Measurements from ENCODE around the gene MEGF10. TPM values are rescaled to one million over a fixed set of nuclear protein-coding genes. Genes with fewer than 3 reads are reported as not detected.

Gene MEGF10
- total and polyA plus RNA-seq, 12 donors = 0.94 to 45.1 (median 9.1) TPM

DNA sequence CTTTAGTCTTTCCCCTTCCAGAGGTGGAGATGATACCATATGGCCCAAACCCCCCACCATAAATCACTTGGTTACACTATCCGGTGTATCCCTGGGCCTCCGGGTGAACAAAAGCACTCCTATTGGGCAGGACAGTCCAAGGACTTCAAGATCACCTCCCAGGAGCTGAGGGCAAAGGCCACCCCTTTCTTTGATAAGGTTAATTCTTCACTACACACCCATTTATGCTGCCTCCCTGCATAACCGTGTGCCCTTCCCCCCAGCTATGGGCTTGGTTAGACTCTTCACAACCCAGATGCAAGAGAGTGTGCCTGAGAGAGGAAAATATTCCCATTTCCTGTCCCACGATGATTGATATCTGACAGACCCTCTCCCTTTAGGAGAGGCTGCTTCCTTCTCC lies 162.0 kb downstream of the MEGF10 start:
- H3K9me3 ChIP-seq (replicated peaks in 1 of 3) = no peaks in the 10 kb centered on the region
- TF ChIP-seq, protein P1, sequence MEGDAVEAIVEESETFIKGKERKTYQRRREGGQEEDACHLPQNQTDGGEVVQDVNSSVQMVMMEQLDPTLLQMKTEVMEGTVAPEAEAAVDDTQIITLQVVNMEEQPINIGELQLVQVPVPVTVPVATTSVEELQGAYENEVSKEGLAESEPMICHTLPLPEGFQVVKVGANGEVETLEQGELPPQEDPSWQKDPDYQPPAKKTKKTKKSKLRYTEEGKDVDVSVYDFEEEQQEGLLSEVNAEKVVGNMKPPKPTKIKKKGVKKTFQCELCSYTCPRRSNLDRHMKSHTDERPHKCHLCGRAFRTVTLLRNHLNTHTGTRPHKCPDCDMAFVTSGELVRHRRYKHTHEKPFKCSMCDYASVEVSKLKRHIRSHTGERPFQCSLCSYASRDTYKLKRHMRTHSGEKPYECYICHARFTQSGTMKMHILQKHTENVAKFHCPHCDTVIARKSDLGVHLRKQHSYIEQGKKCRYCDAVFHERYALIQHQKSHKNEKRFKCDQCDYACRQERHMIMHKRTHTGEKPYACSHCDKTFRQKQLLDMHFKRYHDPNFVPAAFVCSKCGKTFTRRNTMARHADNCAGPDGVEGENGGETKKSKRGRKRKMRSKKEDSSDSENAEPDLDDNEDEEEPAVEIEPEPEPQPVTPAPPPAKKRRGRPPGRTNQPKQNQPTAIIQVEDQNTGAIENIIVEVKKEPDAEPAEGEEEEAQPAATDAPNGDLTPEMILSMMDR (IDR thresholded peaks at IDR 0.05) = no peak
- TF ChIP-seq POLR2A (IDR thresholded peaks at IDR 0.05) = no peak
- H3K36me3 ChIP-seq (replicated peaks in 1 of 2) = no peaks in the 10 kb centered on the region
- WGBS, 4 donors = 71 to 73% (median 72%) methylated on average over 4 of the region's 4 CpGs
- H3K4me3 ChIP-seq = no peak overlapping the region
- intact Hi-C loops (cut with DNase I) = no loop called here
- no peaks in the 10 kb centered on the region for H3K27me3 ChIP-seq
- no peaks in the 10 kb centered on the region for H3K4me1 ChIP-seq (replicated peaks in 1 of 2)
- DNase-seq = no peak
- H3K27ac ChIP-seq = no peak overlapping the region

DNA sequence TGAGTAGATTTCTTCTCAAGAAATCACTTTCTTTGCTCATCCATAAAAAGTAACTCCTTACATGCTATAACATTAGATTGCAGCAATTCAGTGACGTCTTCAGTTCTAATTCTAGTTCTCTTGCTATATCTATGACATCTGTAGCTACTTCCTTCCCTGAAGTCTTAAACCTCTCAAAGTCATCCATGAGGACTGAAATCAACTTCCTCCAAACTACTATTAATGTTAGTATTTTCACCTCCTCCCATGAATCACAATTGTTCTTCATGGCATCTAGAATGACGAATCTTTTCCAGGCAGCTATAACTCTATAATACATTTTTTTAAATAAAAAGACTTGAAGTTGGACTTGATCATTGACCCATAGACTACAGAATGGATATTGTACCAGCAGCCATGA lies 180.6 kb downstream of the MEGF10 start:
- TF ChIP-seq, protein P1 (IDR thresholded peaks at IDR 0.05) = no peak
- no peak for TF ChIP-seq POLR2A (IDR thresholded peaks at IDR 0.05)
- no peaks in the 10 kb centered on the region for H3K36me3 ChIP-seq (replicated peaks in 1 of 2)
- H3K27ac ChIP-seq = no peak overlapping the region
- DNase-seq = no peak
- WGBS, 4 donors = 49 to 68% (median 60%) methylated on average over 2 of the region's 2 CpGs
- no peaks in the 10 kb centered on the region for H3K4me1 ChIP-seq (replicated peaks in 1 of 2)
- no peak overlapping the region for H3K4me3 ChIP-seq
- no peaks in the 10 kb centered on the region for H3K9me3 ChIP-seq (replicated peaks in 1 of 3)
- H3K27me3 ChIP-seq = no peaks in the 10 kb centered on the region
- intact Hi-C loops (cut with DNase I) = no loop called here

DNA sequence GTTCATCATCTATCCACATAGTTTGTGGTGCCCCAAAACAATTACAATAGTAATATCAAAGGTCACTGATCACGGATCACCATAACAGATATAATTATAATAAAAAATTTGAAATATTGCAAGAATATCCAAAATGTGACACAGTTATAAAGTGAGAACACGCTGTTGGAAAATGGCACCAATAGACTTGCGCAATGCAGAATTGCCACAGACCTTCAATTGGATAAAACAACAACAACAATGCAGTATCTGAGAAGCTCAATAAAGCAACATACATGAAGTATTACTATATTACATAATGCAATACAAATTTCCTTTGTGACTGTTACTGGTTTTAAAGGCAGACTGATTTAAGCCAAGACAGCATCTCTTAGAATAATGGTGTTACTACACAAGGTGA lies 182.1 kb downstream of the MEGF10 start:
- TF ChIP-seq POLR2A (IDR thresholded peaks at IDR 0.05) = no peak
- TF ChIP-seq, protein P1 (IDR thresholded peaks at IDR 0.05) = no peak
- Histone ChIP-seq H3K4me3 (no peak overlapping the region), H3K27ac (no peak overlapping the region), H3K4me1 (replicated peaks in 1 of 2) (no peaks in the 10 kb centered on the region), H3K9me3 (replicated peaks in 1 of 3) (no peaks in the 10 kb centered on the region), H3K36me3 (replicated peaks in 1 of 2) (no peaks in the 10 kb centered on the region), H3K27me3 (no peaks in the 10 kb centered on the region)
- no peak for DNase-seq
- intact Hi-C loops (cut with DNase I) = no loop called here
- 91 to 98% (median 93%) methylated on average over 3 of the region's 3 CpGs for WGBS, 4 donors

DNA sequence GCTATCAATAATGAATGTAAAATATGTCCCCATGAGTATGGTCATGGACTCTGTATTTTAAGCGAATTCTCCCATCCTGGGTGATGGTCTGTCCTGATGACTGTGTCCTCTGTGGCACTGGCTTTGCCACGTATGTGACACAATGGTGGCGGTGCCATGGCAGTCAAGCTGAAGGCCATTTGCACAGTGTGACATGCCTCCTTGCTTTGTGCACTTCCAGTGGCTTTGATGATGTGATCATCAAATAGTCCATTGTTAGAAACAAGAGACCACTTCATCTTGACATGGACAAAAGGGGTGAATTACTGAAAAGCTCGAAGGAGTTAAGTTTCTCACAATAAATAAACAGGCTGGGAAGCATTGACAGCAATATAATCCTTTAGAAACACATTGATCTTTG lies 195.9 kb downstream of the MEGF10 start:
- no peak for TF ChIP-seq POLR2A (IDR thresholded peaks at IDR 0.05)
- TF ChIP-seq, protein P1 (IDR thresholded peaks at IDR 0.05) = no peak
- 75 to 85% (median 80%) methylated on average over 4 of the region's 4 CpGs for WGBS, 4 donors
- no peak overlapping the region for H3K27ac ChIP-seq
- H3K9me3 ChIP-seq (replicated peaks in 1 of 3) = no peaks in the 10 kb centered on the region
- H3K36me3 ChIP-seq (replicated peaks in 1 of 2) = no peaks in the 10 kb centered on the region
- H3K27me3 ChIP-seq = no peaks in the 10 kb centered on the region
- no peak for DNase-seq
- no peak overlapping the region for H3K4me3 ChIP-seq
- intact Hi-C loops (cut with DNase I) = no loop called here
- H3K4me1 ChIP-seq (replicated peaks in 1 of 2) = no peaks in the 10 kb centered on the region
